NCI-H446 treated with DMSO at 0.1 percent for 48 hours (cell line): ENCODE data around the gene ADPRHL1.
"Not testable (repeated sequence)": the region's sequence is repeated elsewhere in the genome, so short reads cannot be mapped to it uniquely, and the experiment has no call there.

Experiments used
- DNase-seq: peaks from one replicate; lab custom pipeline; 2025; lab: John Stamatoyannopoulos, UW

Gene ADPRHL1

GRCh38 chr13:113456116-113456702 is 2.9 kb upstream of the ADPRHL1 start:
- DNase-seq, result no peak

DNA sequence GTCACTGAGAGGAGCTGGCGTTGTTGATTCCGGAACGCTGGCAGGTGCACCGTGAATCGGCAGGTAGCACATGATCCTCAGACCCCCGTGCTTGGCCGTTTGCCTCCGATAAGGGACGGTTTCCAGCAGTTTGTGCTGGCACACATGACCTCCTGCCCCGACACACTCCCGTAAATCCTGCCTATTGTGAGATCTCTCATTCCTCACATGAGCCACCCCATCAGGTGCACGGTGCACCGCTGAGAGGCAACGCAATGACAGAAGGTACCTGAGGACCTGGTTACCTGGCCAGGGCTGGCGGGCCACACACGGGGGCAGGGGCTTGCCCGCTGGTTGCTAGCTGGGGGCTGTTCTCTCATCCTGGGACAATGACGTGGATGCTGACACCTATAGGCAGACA is 2.1 kb upstream of the ADPRHL1 start:
- no peak for DNase-seq

GRCh38 chr13:113454936-113455335 is 1.6 kb upstream of the ADPRHL1 start:
- DNase-seq, result no peak

DNA sequence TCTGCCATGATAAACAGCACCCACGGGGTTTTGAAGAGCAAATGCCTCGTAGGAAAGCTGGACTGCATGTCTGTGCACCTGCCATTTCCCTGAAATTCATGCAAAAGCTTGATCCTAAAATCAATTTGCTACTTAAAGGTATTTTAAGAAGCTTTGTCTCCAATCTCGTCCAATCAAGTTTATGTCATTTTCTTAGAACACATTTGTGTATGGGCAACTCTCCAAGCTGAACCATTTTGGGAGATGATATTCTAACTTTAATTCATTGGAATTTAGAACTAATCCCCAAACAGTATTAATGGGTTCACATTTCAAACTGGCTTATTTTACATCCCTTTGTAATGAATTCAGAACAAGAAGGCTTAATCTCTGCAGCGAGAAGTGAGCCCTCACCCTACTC is 822 bp downstream of the ADPRHL1 start:
- no peak for DNase-seq

GRCh38 chr13:113451951-113452421 is 1.3 kb downstream of the ADPRHL1 start:
- DNase-seq, result no peak

- not testable (repeated sequence) for DNase-seq
Measured at GRCh38 chr13:113450861-113451620, 2.2 kb downstream of the ADPRHL1 start.

DNA sequence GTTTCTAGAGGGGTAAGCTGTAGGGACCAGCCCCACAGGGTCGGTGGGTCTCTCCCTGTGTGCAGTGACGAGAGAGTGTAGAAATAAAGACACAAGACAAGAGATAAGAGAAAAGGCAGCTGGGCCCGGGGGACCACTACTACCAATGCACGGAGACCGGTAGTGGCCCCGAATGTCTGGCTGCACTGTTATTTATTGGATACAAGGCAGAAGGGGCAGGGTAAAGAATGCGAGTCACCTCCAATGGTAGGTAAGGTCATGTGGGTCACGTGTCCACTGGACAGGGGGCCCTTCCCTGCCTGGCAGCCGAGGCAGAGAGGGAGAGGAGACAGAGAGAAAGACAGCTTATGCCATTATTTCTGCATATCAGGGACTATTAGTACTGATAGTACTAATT is 2.9 kb downstream of the ADPRHL1 start:
- DNase-seq, result not testable (repeated sequence)

GRCh38 chr13:113449693-113450347 is 3.5 kb downstream of the ADPRHL1 start:
- DNase-seq, result no peak

DNA sequence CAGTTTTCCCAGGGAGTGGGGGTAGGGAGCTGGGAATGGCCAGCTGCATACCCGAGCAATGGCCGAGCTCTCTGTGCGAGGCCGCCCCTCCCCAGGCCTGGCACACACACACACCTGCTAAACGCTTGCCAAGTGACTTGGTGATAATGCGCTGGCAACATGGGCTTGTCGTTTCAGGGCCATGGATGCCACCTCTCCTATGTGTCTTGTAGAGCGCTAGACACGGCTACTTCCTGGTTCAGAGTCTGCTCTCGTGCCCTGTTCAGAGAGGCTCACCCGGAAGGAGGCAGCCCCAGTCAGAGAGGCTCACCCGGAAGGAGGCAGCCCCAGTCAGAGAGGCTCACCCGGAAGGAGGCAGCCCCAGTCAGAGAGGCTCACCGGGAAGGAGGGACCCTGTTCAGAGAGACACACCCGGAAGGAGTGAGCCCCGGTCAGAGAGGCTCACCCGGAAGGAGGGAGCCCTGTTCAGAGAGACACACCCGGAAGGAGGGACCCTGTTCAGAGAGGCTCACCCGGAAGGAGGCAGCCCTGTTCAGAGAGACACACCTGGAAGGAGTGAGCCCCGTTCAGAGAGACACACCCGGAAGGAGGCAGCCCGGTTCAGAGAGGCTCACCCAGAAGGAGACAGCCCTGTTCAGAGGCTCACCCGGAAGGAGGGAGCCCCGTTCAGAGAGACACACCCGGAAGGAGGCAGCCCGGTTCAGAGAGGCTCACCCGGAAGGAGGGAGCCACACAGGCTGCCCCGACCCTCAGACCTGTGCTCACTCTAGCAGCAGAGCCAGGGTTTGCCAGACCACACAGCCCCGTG is 4.2 kb downstream of the ADPRHL1 start:
- DNase-seq, result no peak

GRCh38 chr13:113448545-113448884 is 4.8 kb downstream of the ADPRHL1 start:
- DNase-seq, result no peak

- DNase-seq, result no peak
Measured at GRCh38 chr13:113447596-113447995, 5.7 kb downstream of the ADPRHL1 start.

- DNase-seq, result no peak
Measured at GRCh38 chr13:113446488-113446854, 6.8 kb downstream of the ADPRHL1 start.

DNA sequence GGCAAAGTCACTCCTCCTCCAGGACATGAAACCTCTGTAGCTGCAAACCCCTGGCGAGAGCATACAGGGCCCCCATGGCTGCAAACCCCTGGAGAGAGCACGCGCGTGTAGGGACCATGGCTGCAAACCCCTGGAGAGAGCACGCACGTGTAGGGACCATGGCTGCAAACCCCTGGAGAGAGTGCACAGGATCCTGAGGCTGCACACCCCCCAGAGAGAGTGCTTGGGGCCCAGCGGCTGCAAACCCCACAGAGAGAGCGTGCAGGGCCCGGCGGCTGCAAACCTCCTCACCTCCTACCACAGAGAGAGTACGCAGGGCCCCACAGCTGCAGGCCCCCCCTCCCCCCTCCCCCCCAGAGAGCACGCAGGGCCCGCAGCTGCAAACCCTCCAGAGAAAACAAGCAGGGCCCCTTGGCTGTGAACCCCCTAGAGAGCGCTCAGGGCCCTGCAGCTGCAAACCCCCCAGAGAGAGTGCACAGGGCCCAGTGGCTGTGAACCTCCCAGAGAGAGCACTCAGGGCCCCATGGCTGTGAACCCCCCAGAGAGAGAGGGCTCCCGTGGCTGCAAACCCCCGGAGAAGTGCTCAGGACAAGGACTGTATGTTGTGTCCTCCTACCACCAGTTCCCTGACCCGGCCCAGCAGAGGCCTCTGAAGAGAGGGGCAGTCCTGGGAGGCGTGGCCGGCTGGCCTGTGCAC is 7.3 kb downstream of the ADPRHL1 start:
- no peak for DNase-seq

- no peak for DNase-seq
Measured at GRCh38 chr13:113443991-113444390, 9.3 kb downstream of the ADPRHL1 start.

DNA sequence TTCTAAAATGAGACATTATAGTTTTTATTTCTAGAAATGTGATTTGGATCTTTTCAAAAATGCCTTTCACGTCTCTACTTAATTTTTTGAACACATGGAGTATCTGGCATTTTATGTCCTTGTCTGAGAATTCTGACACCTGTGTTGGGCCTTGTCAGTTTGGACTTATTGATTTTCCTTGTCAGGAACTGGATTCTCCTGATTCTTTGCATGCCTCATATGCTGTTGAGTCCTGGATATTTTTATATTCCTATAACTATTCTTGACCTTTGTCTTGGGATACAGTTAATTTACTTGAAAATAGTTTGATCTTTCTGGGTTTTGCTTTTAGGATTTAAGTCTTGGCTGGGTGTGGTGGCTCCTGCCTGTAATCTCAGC is 10.3 kb downstream of the ADPRHL1 start:
- no peak for DNase-seq

GRCh38 chr13:113442354-113442984 is 10.8 kb downstream of the ADPRHL1 start:
- no peak for DNase-seq

GRCh38 chr13:113441661-113442060 is 11.6 kb downstream of the ADPRHL1 start:
- DNase-seq, result no peak

- DNase-seq, result no peak
Measured at GRCh38 chr13:113437408-113438010, 15.8 kb downstream of the ADPRHL1 start.

DNA sequence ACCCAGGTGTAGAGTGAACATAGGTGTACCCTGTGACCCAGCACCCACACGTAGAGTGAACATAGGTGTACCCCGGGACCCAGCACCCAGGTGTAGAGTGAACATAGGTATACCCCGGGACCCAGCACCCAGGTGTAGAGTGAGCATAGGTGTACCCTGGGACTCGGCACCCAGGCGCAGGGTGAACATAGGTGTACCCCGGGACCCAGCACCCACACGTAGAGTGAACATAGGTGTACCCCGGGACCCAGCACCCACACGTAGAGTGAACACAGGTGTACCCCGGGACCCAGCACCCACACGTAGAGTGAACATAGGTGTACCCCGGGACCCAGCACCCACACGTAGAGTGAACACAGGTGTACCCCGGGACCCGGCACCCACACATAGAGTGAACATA is 16.4 kb downstream of the ADPRHL1 start:
- not testable (repeated sequence) for DNase-seq

GRCh38 chr13:113435907-113436306 is 17.4 kb downstream of the ADPRHL1 start:
- not testable (repeated sequence) for DNase-seq

DNA sequence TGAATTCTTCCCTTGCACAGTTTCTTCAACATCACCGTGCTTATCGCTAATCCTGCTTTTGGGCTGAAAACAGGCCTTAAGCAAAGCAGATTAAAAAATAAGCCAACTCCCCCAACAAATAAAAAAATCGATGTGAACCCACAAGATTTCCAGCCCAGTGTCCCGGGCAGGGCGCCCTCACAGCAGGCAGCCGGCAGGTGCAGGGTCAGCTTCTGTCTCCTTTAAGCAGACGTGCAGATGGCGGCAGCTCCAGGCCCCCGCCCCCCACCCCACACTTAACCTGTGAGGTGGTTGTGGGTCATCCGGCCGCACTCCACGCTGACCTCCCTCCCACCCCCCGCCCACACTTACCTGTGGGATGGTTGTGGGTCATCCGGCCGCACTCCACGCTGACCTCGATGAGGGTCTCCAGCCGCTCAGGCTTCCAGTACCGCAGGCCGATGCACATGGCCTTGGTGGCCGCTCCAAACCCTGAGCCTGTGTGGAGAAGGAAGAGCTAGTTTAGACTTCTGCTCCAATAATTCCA is 19.8 kb downstream of the ADPRHL1 start:
- DNase-seq, result no peak
